WERI-Rb-1 (cell line): Measurements from ENCODE around the gene ST6GALNAC3.
"Not testable (repeated sequence)": the region's sequence is repeated elsewhere in the genome, so short reads cannot be mapped to it uniquely, and the experiment has no call there.

ENCODE experiments used
- DNase-seq: peaks from one replicate; pipeline ENCODE4 v3.0.0-alpha.2; 2020
- H3K27ac ChIP-seq: fragments of 250-450 bp; sonication (Bioruptor Pico); 2 replicates; pipeline ENCODE4 v1.5.1; 2020; ENCODE audit warnings: mild to moderate bottlenecking, moderate library complexity
- H3K27me3 ChIP-seq: fragments of 250-450 bp; sonication (Bioruptor Pico); 2 replicates; pipeline ENCODE4 v1.5.1; 2021; ENCODE audit warnings: mild to moderate bottlenecking, low read depth, moderate library complexity; ENCODE audit not compliant: insufficient read depth, severe bottlenecking
- H3K36me3 ChIP-seq: fragments of 250-450 bp; sonication (Bioruptor Pico); 2 replicates; pipeline ENCODE4 v1.5.1; 2020; ENCODE audit warnings: mild to moderate bottlenecking, moderate library complexity
- H3K4me3 ChIP-seq: 2 replicates; pipeline ENCODE4 v1.5.1; 2011; ENCODE audit warnings: low read depth, mild to moderate bottlenecking, control low read depth, low read length
- H3K9me3 ChIP-seq: fragments of 250-450 bp; sonication (Bioruptor Pico); 2 replicates; pipeline ENCODE4 v1.5.1; 2021; ENCODE audit warnings: mild to moderate bottlenecking, moderate library complexity; ENCODE audit not compliant: severe bottlenecking
- TF ChIP-seq, protein P1 (sequence below): IDR thresholded peaks from 2 replicates; pipeline ENCODE4 v1.5.1; 2011; ENCODE audit warnings: low read depth, mild to moderate bottlenecking, control low read depth, inconsistent platforms, low read length

ST6GALNAC3 gene

DNA sequence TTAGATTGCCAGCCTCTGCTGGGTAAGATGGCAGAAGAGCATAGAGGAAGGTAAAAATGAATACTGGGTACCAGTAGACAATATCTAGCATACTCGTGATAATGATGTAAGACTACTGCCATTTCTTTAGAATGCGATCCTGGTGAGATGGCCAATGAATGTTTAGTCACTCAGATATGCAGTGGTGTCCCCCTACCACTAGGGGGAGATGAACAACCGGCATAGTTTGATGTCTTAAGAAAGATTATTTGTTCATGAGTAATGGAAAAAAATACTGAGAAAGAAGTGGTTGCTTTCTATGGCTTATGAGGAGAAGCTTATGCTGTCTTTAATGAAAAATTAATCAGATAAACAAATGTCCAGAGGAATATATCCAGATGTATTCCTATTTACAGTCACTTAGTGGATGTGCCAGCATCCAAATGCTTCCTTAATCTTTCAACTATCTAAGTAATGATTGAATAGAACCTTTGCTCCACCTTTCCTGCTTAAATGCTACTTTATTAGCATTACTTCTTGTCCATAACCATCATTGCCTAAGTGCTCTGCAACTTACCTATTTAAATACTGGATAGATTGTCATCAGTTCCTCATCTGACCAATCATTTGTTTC, 256.6 kb downstream of the ST6GALNAC3 start:
- no peak overlapping the region for H3K27ac ChIP-seq
- no peaks in the 10 kb centered on the region for H3K27me3 ChIP-seq
- DNase-seq = peak; percentile 48
- no peaks in the 10 kb centered on the region for H3K36me3 ChIP-seq
- TF ChIP-seq, protein P1, sequence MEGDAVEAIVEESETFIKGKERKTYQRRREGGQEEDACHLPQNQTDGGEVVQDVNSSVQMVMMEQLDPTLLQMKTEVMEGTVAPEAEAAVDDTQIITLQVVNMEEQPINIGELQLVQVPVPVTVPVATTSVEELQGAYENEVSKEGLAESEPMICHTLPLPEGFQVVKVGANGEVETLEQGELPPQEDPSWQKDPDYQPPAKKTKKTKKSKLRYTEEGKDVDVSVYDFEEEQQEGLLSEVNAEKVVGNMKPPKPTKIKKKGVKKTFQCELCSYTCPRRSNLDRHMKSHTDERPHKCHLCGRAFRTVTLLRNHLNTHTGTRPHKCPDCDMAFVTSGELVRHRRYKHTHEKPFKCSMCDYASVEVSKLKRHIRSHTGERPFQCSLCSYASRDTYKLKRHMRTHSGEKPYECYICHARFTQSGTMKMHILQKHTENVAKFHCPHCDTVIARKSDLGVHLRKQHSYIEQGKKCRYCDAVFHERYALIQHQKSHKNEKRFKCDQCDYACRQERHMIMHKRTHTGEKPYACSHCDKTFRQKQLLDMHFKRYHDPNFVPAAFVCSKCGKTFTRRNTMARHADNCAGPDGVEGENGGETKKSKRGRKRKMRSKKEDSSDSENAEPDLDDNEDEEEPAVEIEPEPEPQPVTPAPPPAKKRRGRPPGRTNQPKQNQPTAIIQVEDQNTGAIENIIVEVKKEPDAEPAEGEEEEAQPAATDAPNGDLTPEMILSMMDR = peak; percentile 62
- H3K4me3 ChIP-seq = no peak overlapping the region
- H3K9me3 ChIP-seq = no peaks in the 10 kb centered on the region

DNA sequence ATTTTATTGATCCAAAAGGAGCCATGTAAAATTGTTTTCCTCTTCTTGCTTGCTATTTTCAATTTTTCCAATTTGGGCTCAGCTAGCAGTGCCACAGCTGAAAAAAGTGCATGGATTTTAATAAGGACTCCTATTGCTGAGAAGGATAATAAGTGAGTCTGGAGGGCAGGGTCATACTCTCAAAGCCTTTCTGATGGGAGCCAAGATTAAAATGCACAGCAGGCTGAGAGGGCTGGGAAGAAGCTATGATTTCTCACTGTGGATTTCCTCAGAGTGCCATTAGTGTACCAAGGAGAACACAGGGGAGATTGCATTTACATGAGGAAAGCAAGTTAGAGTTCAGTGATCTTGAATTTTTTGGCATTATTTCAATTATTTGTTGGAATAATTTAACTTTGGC, 261.3 kb downstream of the ST6GALNAC3 start:
- Histone ChIP-seq H3K9me3 (no peaks in the 10 kb centered on the region), H3K4me3 (no peak overlapping the region), H3K27ac (no peak overlapping the region), H3K36me3 (no peaks in the 10 kb centered on the region), H3K27me3 (no peaks in the 10 kb centered on the region)
- DNase-seq = no peak
- TF ChIP-seq, protein P1 = no peak

DNA sequence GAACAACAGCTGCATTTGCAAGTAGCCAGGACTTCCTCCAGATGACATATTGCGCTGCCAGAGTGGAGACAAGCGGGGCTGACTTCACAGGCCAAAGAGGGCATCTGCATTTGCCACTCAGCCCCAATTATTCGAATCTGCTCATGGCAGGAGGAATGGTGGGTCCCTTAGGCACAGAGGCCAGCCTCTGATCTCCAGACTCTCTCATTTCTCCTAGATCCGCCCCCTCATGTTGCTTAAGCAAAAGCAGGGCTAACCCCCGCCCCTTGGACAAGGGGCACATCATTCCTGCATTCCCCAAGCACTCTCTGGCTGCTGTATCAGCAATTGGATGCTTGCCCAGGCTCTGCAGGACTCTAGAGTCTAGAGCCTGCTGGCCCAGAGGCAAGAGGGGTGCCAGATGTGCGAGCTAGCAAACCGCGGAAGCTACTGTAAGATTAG, 262.4 kb downstream of the ST6GALNAC3 start:
- Histone ChIP-seq H3K36me3 (no peaks in the 10 kb centered on the region), H3K9me3 (no peaks in the 10 kb centered on the region), H3K27ac (no peak overlapping the region), H3K4me3 (no peak overlapping the region), H3K27me3 (no peaks in the 10 kb centered on the region)
- no peak for DNase-seq
- TF ChIP-seq, protein P1 = no peak

DNA sequence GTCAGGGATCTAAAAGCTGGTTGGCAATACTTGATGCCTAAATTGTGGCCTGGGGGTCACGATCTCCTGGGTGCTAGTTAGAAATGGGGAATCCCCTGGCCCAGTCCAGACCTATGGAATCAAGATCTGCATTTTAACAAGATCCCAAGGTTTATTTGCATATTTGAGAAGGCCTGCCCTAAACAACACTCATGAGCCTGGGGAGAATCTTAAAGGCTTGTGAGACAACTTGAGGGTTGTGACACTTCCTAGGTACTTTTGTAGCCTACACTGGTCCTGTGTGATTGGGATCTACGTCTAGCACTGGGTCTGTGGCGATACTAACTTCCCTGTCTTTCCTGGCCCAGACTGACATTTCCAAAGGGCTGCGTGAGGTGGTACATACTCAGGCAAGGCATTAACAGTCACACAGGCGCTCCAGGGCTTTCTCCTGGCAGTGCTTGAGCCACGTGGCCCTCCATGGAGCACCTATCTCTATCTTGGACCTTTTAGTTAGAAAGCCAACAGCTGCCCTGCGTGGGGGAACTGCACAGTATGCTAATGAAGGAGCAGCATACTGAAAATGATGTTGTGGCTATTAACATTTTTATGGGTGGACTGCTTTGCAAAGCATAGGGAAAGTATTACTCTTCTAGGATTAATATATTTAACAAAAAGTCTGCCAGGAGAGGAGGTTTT, 263.1 kb downstream of the ST6GALNAC3 start:
- Histone ChIP-seq H3K4me3 (no peak overlapping the region), H3K27me3 (no peaks in the 10 kb centered on the region), H3K36me3 (no peaks in the 10 kb centered on the region), H3K9me3 (no peaks in the 10 kb centered on the region), H3K27ac (no peak overlapping the region)
- TF ChIP-seq, protein P1 = no peak
- DNase-seq = no peak

DNA sequence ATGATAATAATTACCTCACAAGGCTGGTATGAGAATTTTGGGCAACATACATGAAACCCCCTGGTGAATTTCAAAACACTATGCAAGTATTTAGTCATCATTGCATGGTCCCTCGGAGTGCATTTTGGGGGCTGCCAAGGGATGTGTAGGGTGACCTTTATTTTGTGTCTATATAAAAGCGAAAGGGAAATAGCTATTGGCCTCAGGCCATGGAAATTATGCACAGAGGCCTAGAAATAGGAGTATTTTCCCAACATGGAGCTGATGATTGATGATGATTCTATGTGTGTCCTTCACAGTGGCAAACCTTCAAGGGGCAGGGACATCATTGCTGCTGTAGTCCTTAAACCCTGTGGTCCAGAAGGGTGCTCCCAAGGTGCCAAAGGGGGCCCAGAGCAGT, 265.5 kb downstream of the ST6GALNAC3 start:
- no peaks in the 10 kb centered on the region for H3K9me3 ChIP-seq
- no peaks in the 10 kb centered on the region for H3K27me3 ChIP-seq
- DNase-seq = no peak
- no peaks in the 10 kb centered on the region for H3K36me3 ChIP-seq
- no peak overlapping the region for H3K27ac ChIP-seq
- no peak overlapping the region for H3K4me3 ChIP-seq
- TF ChIP-seq, protein P1 = no peak

DNA sequence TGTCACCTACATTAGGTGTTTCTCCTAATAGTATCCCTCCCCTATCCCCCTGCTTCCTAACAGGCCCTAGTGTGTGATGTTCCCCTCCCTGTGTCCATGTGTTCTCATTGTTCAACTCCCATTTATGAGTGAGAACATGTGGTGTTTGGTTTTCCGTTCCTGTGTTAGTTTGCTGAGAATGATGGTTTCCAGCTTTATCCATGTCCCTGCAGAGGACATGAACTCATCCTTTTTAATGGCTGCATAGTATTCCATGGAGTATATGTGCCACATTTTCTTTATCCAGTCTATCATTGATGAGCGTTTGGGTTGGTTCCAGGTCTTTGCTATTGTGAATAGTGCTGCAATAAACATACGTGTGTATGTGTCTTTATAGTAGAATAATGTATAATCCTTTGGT, 267.3 kb downstream of the ST6GALNAC3 start:
- H3K27me3 ChIP-seq, H3K36me3 ChIP-seq, DNase-seq, H3K4me3 ChIP-seq, H3K27ac ChIP-seq, H3K9me3 ChIP-seq: not testable (repeated sequence)
